Neural cell (in vitro differentiated cells): ENCODE results near the gene SMG6.

ENCODE experiments used
- MXI1 ChIP-seq: fragments of 450-650 bp; conservative IDR thresholded peaks from 2 replicates; pipeline ENCODE4 v1.6.1; 2014; ENCODE audit warnings: antibody characterized with exemption, mild to moderate bottlenecking; ENCODE audit not compliant: poor library complexity, severe bottlenecking
- SMC3 ChIP-seq: fragments of 450-650 bp; conservative IDR thresholded peaks from 2 replicates; pipeline ENCODE4 v1.6.1; 2014; ENCODE audit warnings: antibody characterized with exemption, mild to moderate bottlenecking, moderate library complexity; ENCODE audit not compliant: poor library complexity
- TF ChIP-seq, protein P1 (sequence below): fragments of 450-650 bp; IDR thresholded peaks from 2 replicates; pipeline ENCODE4 v1.5.1; 2014; ENCODE audit warnings: antibody characterized with exemption, mild to moderate bottlenecking, moderate library complexity; ENCODE audit not compliant: poor library complexity, severe bottlenecking

- TF ChIP-seq MXI1 (no peak), SMC3 (no peak)
- TF ChIP-seq, protein P1, sequence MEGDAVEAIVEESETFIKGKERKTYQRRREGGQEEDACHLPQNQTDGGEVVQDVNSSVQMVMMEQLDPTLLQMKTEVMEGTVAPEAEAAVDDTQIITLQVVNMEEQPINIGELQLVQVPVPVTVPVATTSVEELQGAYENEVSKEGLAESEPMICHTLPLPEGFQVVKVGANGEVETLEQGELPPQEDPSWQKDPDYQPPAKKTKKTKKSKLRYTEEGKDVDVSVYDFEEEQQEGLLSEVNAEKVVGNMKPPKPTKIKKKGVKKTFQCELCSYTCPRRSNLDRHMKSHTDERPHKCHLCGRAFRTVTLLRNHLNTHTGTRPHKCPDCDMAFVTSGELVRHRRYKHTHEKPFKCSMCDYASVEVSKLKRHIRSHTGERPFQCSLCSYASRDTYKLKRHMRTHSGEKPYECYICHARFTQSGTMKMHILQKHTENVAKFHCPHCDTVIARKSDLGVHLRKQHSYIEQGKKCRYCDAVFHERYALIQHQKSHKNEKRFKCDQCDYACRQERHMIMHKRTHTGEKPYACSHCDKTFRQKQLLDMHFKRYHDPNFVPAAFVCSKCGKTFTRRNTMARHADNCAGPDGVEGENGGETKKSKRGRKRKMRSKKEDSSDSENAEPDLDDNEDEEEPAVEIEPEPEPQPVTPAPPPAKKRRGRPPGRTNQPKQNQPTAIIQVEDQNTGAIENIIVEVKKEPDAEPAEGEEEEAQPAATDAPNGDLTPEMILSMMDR = no peak
These were observed 113.6 kb downstream of the SMG6 start for GRCh38 chr17:2190014-2190413.
